Right cardiac atrium (tissue), 5 donors: ENCODE results near the gene COLEC11. TPM values are rescaled to one million over a fixed set of nuclear protein-coding genes. Genes with fewer than 3 reads are reported as not detected.

Experiments
- ATAC-seq, 2 donors: fragments of 200-7000 bp; cut with Tn5 transposase; one replicate each; pipeline versions ENCODE4 v1.8.0 to v1.9.1; 2020; ENCODE audit warnings: moderate library complexity in 2 of 2, mild to moderate bottlenecking in 1 of 2
- DNase-seq, 3 donors: peaks; one replicate each; pipeline ENCODE4 v3.0.0-alpha.2; 2020
- H3K27ac ChIP-seq: one replicate; pipeline ENCODE4 v1.5.1; 2013; ENCODE audit warnings: mild to moderate bottlenecking, low read length, control low read depth, moderate library complexity
- H3K27me3 ChIP-seq: one replicate; pipeline ENCODE4 v1.6.1; 2013; ENCODE audit not compliant: control insufficient read depth, insufficient read depth
- H3K4me1 ChIP-seq: one replicate; pipeline ENCODE4 v1.6.1; 2013; ENCODE audit warnings: low read length; ENCODE audit not compliant: control insufficient read depth, insufficient read depth
- H3K4me3 ChIP-seq: one replicate; pipeline ENCODE4 v1.5.1; 2013; ENCODE audit warnings: low read length, control low read depth
- H3K9me3 ChIP-seq: one replicate; pipeline ENCODE4 v1.6.1; 2013; ENCODE audit warnings: low read length; ENCODE audit not compliant: control insufficient read depth
- WGBS: extraction: QIAGEN DNeasy Blood & Tissue Kit; methylation state at CpG from one replicate; pipeline ENCODE4 v1.1.7; 2013; 5-methylcytosine and 5-hydroxymethylcytosine counted together
- intact Hi-C, 4 donors: fragments of 100-400 bp; cut with DNase I; formaldehyde crosslinking; loops; one replicate each; pipeline versions ENCODE4 v1.11.0 to v1.14.0; 2022 to 2023
- polyA plus RNA-seq: library from polyadenylated mRNA; stranded (reverse); fragments of 200-250 nt; gene quantifications from one replicate; pipeline ENCODE4 v1.2.3, GENCODE V29; 2013
- total RNA-seq, 4 donors: library from RNA; stranded (reverse); fragmentation: NEBNext Ultra II Directional; extraction: Animal tissue kit (Norgen Biotek cat#: 25700); gene quantifications; one replicate each; pipeline ENCODE4 v1.2.1, GENCODE V29; 2021
- donor health status: healthy with polysubstance abuse.
- donor health status: DM: no; HTN: yes; CAD: no.
- donor health status: DM: no; HTN: no; CAD: no.
- donor health status: DM: no; HTN: yes; CAD: no; lungs with severe emphysema.
- donor health status: DM: yes; HTN: yes; CAD: no.

Gene COLEC11
- total and polyA plus RNA-seq, 5 donors: 12.5 to 70.6 (median 47.6) TPM

GRCh38 chr2:3626812-3627499 is 32.0 kb downstream of the COLEC11 start:
- WGBS: 82% methylated on average over 25 of the region's 25 CpGs
- Histone ChIP-seq H3K9me3 (no peaks in the 10 kb centered on the region), H3K27me3 (no peaks in the 10 kb centered on the region), H3K4me3 (no peak overlapping the region), H3K27ac (peak overlapping the region; percentile 36), H3K4me1 (peaks cover 7% of the 10 kb centered on the region)
- ATAC-seq (peak in 1 of 2 donors; percentile 51), DNase-seq (peak; percentile 38 to 72 (median 69))
- intact Hi-C loops: no loop called here

GRCh38 chr2:3627500-3628100 is 32.7 kb downstream of the COLEC11 start:
- intact Hi-C loops: no loop called here
- WGBS: 93% methylated on average over 21 of the region's 21 CpGs
- H3K27ac ChIP-seq: no peak overlapping the region
- H3K9me3 ChIP-seq: no peaks in the 10 kb centered on the region
- no peaks in the 10 kb centered on the region for H3K27me3 ChIP-seq
- peak in 2 of 3 donors; percentile 27 to 44 for DNase-seq
- no peak overlapping the region for H3K4me3 ChIP-seq
- peaks cover 7% of the 10 kb centered on the region for H3K4me1 ChIP-seq
- ATAC-seq: no peak

GRCh38 chr2:3628241-3628679 is 33.3 kb downstream of the COLEC11 start:
- DNase-seq (peak in 2 of 3 donors; percentile 25 to 54), ATAC-seq (no peak)
- intact Hi-C loops: no loop called here
- Histone ChIP-seq H3K9me3 (no peaks in the 10 kb centered on the region), H3K4me1 (peaks cover 7% of the 10 kb centered on the region), H3K4me3 (no peak overlapping the region), H3K27ac (no peak overlapping the region), H3K27me3 (no peaks in the 10 kb centered on the region)
- 85% methylated on average over 10 of the region's 10 CpGs for WGBS

GRCh38 chr2:3628800-3629199 is 33.9 kb downstream of the COLEC11 start:
- Histone ChIP-seq H3K4me3 (no peak overlapping the region), H3K4me1 (peaks cover 7% of the 10 kb centered on the region), H3K27ac (no peak overlapping the region), H3K27me3 (no peaks in the 10 kb centered on the region), H3K9me3 (no peaks in the 10 kb centered on the region)
- intact Hi-C loops: no loop called here
- no peak for ATAC-seq
- peak in 2 of 3 donors; percentile 54 to 55 for DNase-seq
- 47% methylated on average over 12 of the region's 12 CpGs for WGBS

- peaks cover 7% of the 10 kb centered on the region for H3K4me1 ChIP-seq
Observed at GRCh38 chr2:3630631-3631030, 35.7 kb downstream of the COLEC11 start.

GRCh38 chr2:3631161-3631850 is 36.4 kb downstream of the COLEC11 start:
- Histone ChIP-seq H3K4me3 (no peak overlapping the region), H3K27ac (no peak overlapping the region), H3K9me3 (no peaks in the 10 kb centered on the region), H3K27me3 (no peaks in the 10 kb centered on the region), H3K4me1 (peaks cover 3% of the 10 kb centered on the region)
- DNase-seq (peak in 2 of 3 donors; percentile 31 to 37), ATAC-seq (no peak)
- WGBS: 85% methylated on average over 15 of the region's 15 CpGs
- intact Hi-C loops: no loop called here

More at GRCh38 chr2:3630631-3631030, 35.7 kb downstream of the COLEC11 start:
- no peaks in the 10 kb centered on the region for H3K9me3 ChIP-seq
- H3K4me3 ChIP-seq: no peak overlapping the region
- H3K27ac ChIP-seq: no peak overlapping the region
- WGBS: 78% methylated on average over 7 of the region's 7 CpGs
- DNase-seq (peak in 1 of 3 donors; percentile 10), ATAC-seq (no peak)
- H3K27me3 ChIP-seq: no peaks in the 10 kb centered on the region
- intact Hi-C loops: no loop called here

GRCh38 chr2:3631851-3632659 is 37.1 kb downstream of the COLEC11 start:
- intact Hi-C loops: no loop called here
- ATAC-seq (no peak), DNase-seq (peak in 2 of 3 donors; percentile 27 to 32)
- WGBS: 93% methylated on average over 26 of the region's 26 CpGs
- H3K4me3 ChIP-seq: no peak overlapping the region
- no peaks in the 10 kb centered on the region for H3K27me3 ChIP-seq
- no peaks in the 10 kb centered on the region for H3K9me3 ChIP-seq
- H3K4me1 ChIP-seq: no peaks in the 10 kb centered on the region
- H3K27ac ChIP-seq: no peak overlapping the region

GRCh38 chr2:3633089-3633981 is 38.4 kb downstream of the COLEC11 start:
- intact Hi-C loops: no loop called here
- Histone ChIP-seq H3K4me3 (no peak overlapping the region), H3K27ac (no peak overlapping the region), H3K4me1 (no peaks in the 10 kb centered on the region), H3K27me3 (no peaks in the 10 kb centered on the region), H3K9me3 (no peaks in the 10 kb centered on the region)
- 81% methylated on average over 33 of the region's 33 CpGs for WGBS
- ATAC-seq: no peak
- DNase-seq: peak in 2 of 3 donors; percentile 29 to 36

- no peaks in the 10 kb centered on the region for H3K9me3 ChIP-seq
- ATAC-seq (no peak), DNase-seq (peak in 1 of 3 donors; percentile 16)
- H3K4me1 ChIP-seq: no peaks in the 10 kb centered on the region
- no peak overlapping the region for H3K4me3 ChIP-seq
- H3K27me3 ChIP-seq: no peaks in the 10 kb centered on the region
- WGBS: 91% methylated on average over 11 of the region's 11 CpGs
- no peak overlapping the region for H3K27ac ChIP-seq
- intact Hi-C loops: no loop called here
Observed at GRCh38 chr2:3633982-3634595, 39.2 kb downstream of the COLEC11 start.
